ENCODE measurements around the gene ATAD3B.
"Not testable (repeated sequence)": the region's sequence is repeated elsewhere in the genome, so short reads cannot be mapped to it uniquely, and the experiment has no call there.

ATAD3B gene

GRCh38 chr1:1483714-1484113 lies 12.1 kb downstream of the ATAD3B start:
- no peak for DNase-seq

GRCh38 chr1:1484976-1485750 lies 13.6 kb downstream of the ATAD3B start:
- not testable (repeated sequence) for DNase-seq

- not testable (repeated sequence) for DNase-seq
These were observed 14.3 kb downstream of the ATAD3B start for GRCh38 chr1:1485755-1486317.

- no peak for DNase-seq
These were observed 16.1 kb downstream of the ATAD3B start for GRCh38 chr1:1487701-1488100.

GRCh38 chr1:1489231-1489630 lies 17.7 kb downstream of the ATAD3B start:
- no peak for DNase-seq

GRCh38 chr1:1489861-1490260 lies 18.3 kb downstream of the ATAD3B start:
- no peak for DNase-seq

- DNase-seq = no peak
These were observed 19.2 kb downstream of the ATAD3B start for GRCh38 chr1:1490633-1491230.

- no peak for DNase-seq
These were observed 20.0 kb downstream of the ATAD3B start for GRCh38 chr1:1491601-1492000.

- DNase-seq = not testable (repeated sequence)
These were observed 22.7 kb downstream of the ATAD3B start for GRCh38 chr1:1494311-1494710.

- DNase-seq = not testable (repeated sequence)
These were observed 24.0 kb downstream of the ATAD3B start for GRCh38 chr1:1495461-1495975.

- peak; percentile 72 to 73 for DNase-seq
These were observed 33.3 kb downstream of the ATAD3B start for GRCh38 chr1:1504777-1505365.

GRCh38 chr1:1505366-1505798 lies 33.8 kb downstream of the ATAD3B start:
- DNase-seq = peak; percentile 8 to 52

GRCh38 chr1:1505801-1506200 lies 34.2 kb downstream of the ATAD3B start:
- DNase-seq = not testable (repeated sequence)

GRCh38 chr1:1507305-1507704 lies 35.7 kb downstream of the ATAD3B start:
- no peak for DNase-seq

- not testable (repeated sequence) for DNase-seq
These were observed 37.4 kb downstream of the ATAD3B start for GRCh38 chr1:1508775-1509464.

- DNase-seq = not testable (repeated sequence)
These were observed 37.9 kb downstream of the ATAD3B start for GRCh38 chr1:1509465-1509850.

GRCh38 chr1:1510912-1511532 lies 39.5 kb downstream of the ATAD3B start:
- peak; percentile 26 to 79 for DNase-seq

GRCh38 chr1:1511533-1512285 lies 40.1 kb downstream of the ATAD3B start, which contains the start of gene ATAD3A:
ATAD3A (plus strand) TSS chr1:1512162; CDS start chr1:1512269, 107 bp downstream.
- DNase-seq = peak; percentile 96 to 98

GRCh38 chr1:1512425-1512824 lies 40.9 kb downstream of the ATAD3B start:
- DNase-seq = not testable (repeated sequence)

- not testable (repeated sequence) for DNase-seq
These were observed 42.1 kb downstream of the ATAD3B start for GRCh38 chr1:1513675-1514074.

GRCh38 chr1:1514376-1514775 lies 42.8 kb downstream of the ATAD3B start:
- not testable (repeated sequence) for DNase-seq

Data from NCI-H2081 (cell line).